Neural crest cell (in vitro differentiated cells): ENCODE measurements around the gene TBC1D3B. TPM values are rescaled to one million over a fixed set of nuclear protein-coding genes. Genes with fewer than 3 reads are reported as not detected.
"Not testable (repeated sequence)": the region's sequence is repeated elsewhere in the genome, so short reads cannot be mapped to it uniquely, and the experiment has no call there.

Source experiments
- DNase-seq: peaks from one replicate; pipeline ENCODE4 v3.0.0; 2021; ENCODE audit warnings: low read depth, mixed read lengths, low spot score
- H3K27ac Mint-ChIP-seq: one replicate; pipeline ENCODE4 v1.8.0; 2021; ENCODE audit warnings: mild to moderate bottlenecking, mixed read lengths; ENCODE audit not compliant: unreplicated experiment
- H3K27me3 Mint-ChIP-seq: 2 replicates; pipeline ENCODE4 v1.8.0; 2021; ENCODE audit warnings: low read depth, mild to moderate bottlenecking, mixed read lengths
- H3K36me3 Mint-ChIP-seq: 2 replicates; pipeline ENCODE4 v1.8.0; 2021; ENCODE audit warnings: low read depth, mild to moderate bottlenecking, mixed read lengths
- H3K4me1 Mint-ChIP-seq: 2 replicates; pipeline ENCODE4 v1.8.0; 2021; ENCODE audit warnings: mixed read lengths
- H3K4me3 Mint-ChIP-seq: one replicate; pipeline ENCODE4 v1.8.0; 2021; ENCODE audit warnings: mild to moderate bottlenecking, mixed read lengths
- H3K9me3 Mint-ChIP-seq: 2 replicates; pipeline ENCODE4 v1.8.0; 2021; ENCODE audit warnings: mixed read lengths
- CTCF ChIP-seq: fragments of 200-600 bp; sonication (generic); conservative IDR thresholded peaks from 2 replicates; pipeline ENCODE4 v1.5.0; 2021; ENCODE audit warnings: antibody characterized with exemption, mild to moderate bottlenecking
- total RNA-seq: library from RNA; stranded (reverse); gene quantifications from 2 replicates; pipeline ENCODE4 v1.2.1, GENCODE V29; 2021

TBC1D3B gene
- total RNA-seq, 1 donor from 2014 or later: 12.5 TPM

- Mint-ChIP-seq H3K27me3 (peaks cover 2% of the 10 kb centered on the region), H3K9me3 (peaks cover 3% of the 10 kb centered on the region), H3K36me3 (no peaks in the 10 kb centered on the region), H3K4me3 (no peak overlapping the region), H3K27ac (no peak overlapping the region), H3K4me1 (peaks cover 3% of the 10 kb centered on the region)
- DNase-seq: no peak
- no peak for TF ChIP-seq CTCF
Measured at GRCh38 chr17:36127199-36127893, 49.1 kb downstream of the TBC1D3B start.

GRCh38 chr17:36124879-36125824 lies 51.3 kb downstream of the TBC1D3B start:
- no peak overlapping the region for H3K27ac Mint-ChIP-seq
- no peaks in the 10 kb centered on the region for H3K4me1 Mint-ChIP-seq
- H3K36me3 Mint-ChIP-seq: no peaks in the 10 kb centered on the region
- no peak overlapping the region for H3K4me3 Mint-ChIP-seq
- TF ChIP-seq CTCF: peak; percentile 20
- no peak for DNase-seq
- H3K27me3 Mint-ChIP-seq: peaks cover 6% of the 10 kb centered on the region
- H3K9me3 Mint-ChIP-seq: peaks cover 3% of the 10 kb centered on the region

GRCh38 chr17:36123431-36123830 lies 53.0 kb downstream of the TBC1D3B start:
- Mint-ChIP-seq H3K27me3 (peaks cover 6% of the 10 kb centered on the region), H3K9me3 (peaks cover 3% of the 10 kb centered on the region), H3K36me3 (no peaks in the 10 kb centered on the region), H3K27ac (no peak overlapping the region), H3K4me3 (no peak overlapping the region), H3K4me1 (no peaks in the 10 kb centered on the region)
- DNase-seq: no peak
- TF ChIP-seq CTCF: no peak

- H3K9me3 Mint-ChIP-seq, H3K27me3 Mint-ChIP-seq, H3K4me3 Mint-ChIP-seq, H3K27ac Mint-ChIP-seq, DNase-seq, H3K36me3 Mint-ChIP-seq, H3K4me1 Mint-ChIP-seq: not testable (repeated sequence)
Measured at GRCh38 chr17:36121099-36121498, 55.3 kb downstream of the TBC1D3B start.

- no peak for DNase-seq
- Mint-ChIP-seq H3K4me1 (no peaks in the 10 kb centered on the region), H3K27me3 (peaks cover 3% of the 10 kb centered on the region), H3K27ac (no peak overlapping the region), H3K36me3 (no peaks in the 10 kb centered on the region), H3K9me3 (no peaks in the 10 kb centered on the region), H3K4me3 (no peak overlapping the region)
- TF ChIP-seq CTCF: no peak
Measured at GRCh38 chr17:36120221-36120620, 56.2 kb downstream of the TBC1D3B start.
